HL-60/S4 treated with phorbol 12-myristate 13-acetate at 8.2 ng/mL for 4 days and 3 days (cell line): ENCODE data around the gene NFIA.

Source experiments
- in situ Hi-C: fragments of 300-500 bp; cut with MboI; formaldehyde crosslinking; loops from 2 replicates; pipeline ENCODE4 v1.15.0; 2022; ENCODE audit warnings: low sequenced_read_pairs

Gene NFIA

GRCh38 chr1:61506944-61507500, 424.7 kb downstream of the NFIA start:
- in situ Hi-C loops, result no loop called here
